T-cell (primary cell): ENCODE results near the gene EXOSC1. TPM values are rescaled to one million over a fixed set of nuclear protein-coding genes. Genes with fewer than 3 reads are reported as not detected.

Experiments used
- ATAC-seq, 4 experiments: fragments of 200-7000 bp in 3 of 4; fragments of 150-1000 bp in 1 of 4; cut with Tn5 transposase; replicated peaks in 1 of 4; 1 replicate in 3 of 4; 2 replicates in 1 of 4; pipeline ENCODE4 v1.10.0; 2021; ENCODE audit warnings: moderate library complexity in 3 of 4, mild to moderate bottlenecking in 2 of 4, moderate number of reproducible peaks in 1 of 4
- CTCF ChIA-PET, 2 donors: fragments of 300-600 bp; sonication (Branson Sonifier 250); formaldehyde crosslinking; loops; one replicate each; lab custom pipeline; 2022; ENCODE audit warnings: antibody characterized with exemption in 2 of 2; lab: Charles Lee
- POLR2A ChIA-PET, 2 donors: fragments of 300-600 bp; sonication (Branson Sonifier 250); formaldehyde crosslinking; loops; one replicate each; lab custom pipeline; 2022; ENCODE audit warnings: antibody characterized with exemption in 2 of 2; lab: Charles Lee
- DNase-seq, 35 experiments: peaks; one replicate each; pipeline versions ENCODE4 v3.0.0 to v3.0.0-alpha.2; 2013 to 2023
- H3K27ac ChIP-seq: one replicate; pipeline ENCODE4 v1.5.1; 2013; ENCODE audit warnings: low read length
- H3K27me3 ChIP-seq, 2 experiments: replicated peaks in 1 of 2; 1 replicate in 1 of 2; 2 replicates in 1 of 2; pipeline versions ENCODE4 v1.6.1 to v1.7.0; 2013; ENCODE audit warnings: low read length in 1 of 2, mixed read lengths in 1 of 2; ENCODE audit not compliant: control insufficient read depth in 2 of 2, insufficient read depth in 2 of 2; ENCODE audit errors: extremely low read depth in 1 of 2
- H3K36me3 ChIP-seq, 2 donors: 1 replicate in 1 of 2; 2 replicates in 1 of 2; pipeline versions ENCODE4 v1.6.1 to v1.7.0; 2013; ENCODE audit warnings: low read length in 1 of 2; ENCODE audit not compliant: control insufficient read depth in 2 of 2, insufficient read depth in 1 of 2; ENCODE audit errors: extremely low read depth in 1 of 2
- H3K4me1 ChIP-seq, 2 experiments: 1 replicate in 1 of 2; 2 replicates in 1 of 2; pipeline versions ENCODE4 v1.6.1 to v1.7.0; 2013; ENCODE audit warnings: low read length in 2 of 2, mixed read lengths in 1 of 2; ENCODE audit not compliant: insufficient read depth in 2 of 2, control insufficient read depth in 1 of 2; ENCODE audit errors: extremely low read depth in 1 of 2
- H3K4me3 ChIP-seq, 2 donors: 1 replicate in 1 of 2; 2 replicates in 1 of 2; pipeline versions ENCODE4 v1.5.1 to v1.7.0; 2013; ENCODE audit warnings: mild to moderate bottlenecking in 2 of 2, low read length in 1 of 2, moderate library complexity in 1 of 2; ENCODE audit not compliant: control insufficient read depth in 1 of 2; ENCODE audit errors: extremely low read depth in 1 of 2
- H3K9me3 ChIP-seq: 2 replicates; pipeline ENCODE4 v1.7.0; 2013
- H3K27ac Mint-ChIP-seq, 2 donors: one replicate each; pipeline ENCODE4 v1.8.0; 2020 to 2021; ENCODE audit warnings: mild to moderate bottlenecking in 2 of 2, mixed read lengths in 2 of 2
- H3K27me3 Mint-ChIP-seq, 2 donors: one replicate each; pipeline ENCODE4 v1.8.0; 2021 to 2022; ENCODE audit warnings: mixed read lengths in 2 of 2
- H3K36me3 Mint-ChIP-seq: one replicate; pipeline ENCODE4 v1.8.0; 2021; ENCODE audit warnings: mixed read lengths
- H3K4me1 Mint-ChIP-seq, 3 donors: one replicate each; pipeline ENCODE4 v1.8.0; 2020 to 2022; ENCODE audit warnings: mixed read lengths in 3 of 3, mild to moderate bottlenecking in 1 of 3
- H3K4me3 Mint-ChIP-seq, 3 donors: one replicate each; pipeline ENCODE4 v1.8.0; 2020 to 2022; ENCODE audit warnings: mild to moderate bottlenecking in 3 of 3, mixed read lengths in 3 of 3, moderate library complexity in 3 of 3
- H3K9me3 Mint-ChIP-seq, 3 donors: one replicate each; pipeline ENCODE4 v1.8.0; 2020 to 2022; ENCODE audit warnings: mixed read lengths in 3 of 3
- WGBS: methylation state at CpG from one replicate; pipeline ENCODE4 v1.1.5; 2013; ENCODE audit warnings: missing lambda C conversion rate; ENCODE audit not compliant: insufficient coverage; 5-methylcytosine and 5-hydroxymethylcytosine counted together
- total RNA-seq, 35 experiments: library from RNA in 6 of 35; stranded (reverse) in 6 of 35; fragments of 120-200 nt in 1 of 35; gene quantifications; one replicate each; pipeline versions ENCODE4 v1.2.1 to v1.2.4 and lab custom pipeline; 2013 to 2026

EXOSC1 gene
- total RNA-seq, 5 donors from 2014 or later (not counting 1 experiment from before 2014, with no cell fraction given), result 32.2 to 51.0 (median 46.8) TPM

- H3K4me1 ChIP-seq, result no peaks in the 10 kb centered on the region
- CTCF ChIA-PET, result interaction anchor here (0.5 to 1.8 kb wide), 9 partner anchors 11 to 246 kb away, joined by 3 to 6 read pairs (median 4); no protein-coding TSS in a partner anchor
- H3K36me3 Mint-ChIP-seq, result peaks cover 44% of the 10 kb centered on the region
- WGBS, result 81% methylated on average over 1 of the region's 1 CpG
- H3K27ac ChIP-seq, result no peak overlapping the region
- no peak overlapping the region for H3K4me3 Mint-ChIP-seq
- ATAC-seq, result no peak
- no peak for DNase-seq
- no peaks in the 10 kb centered on the region for H3K4me1 Mint-ChIP-seq
- POLR2A ChIA-PET, result no interaction called here
- H3K4me3 ChIP-seq, result no peak overlapping the region
- no peaks in the 10 kb centered on the region for H3K9me3 ChIP-seq
- no peaks in the 10 kb centered on the region for H3K9me3 Mint-ChIP-seq
- H3K27ac Mint-ChIP-seq, result peak overlapping the region in 1 of 2 donors; percentile 19
- H3K36me3 ChIP-seq, result peaks cover 23 to 90% of the 10 kb centered on the region in 2 donors
- no peaks in the 10 kb centered on the region for H3K27me3 ChIP-seq
- no peaks in the 10 kb centered on the region for H3K27me3 Mint-ChIP-seq
Observed at GRCh38 chr10:97464226-97464625, 18.4 kb upstream of the EXOSC1 start.

GRCh38 chr10:97463363-97464132 lies 17.7 kb upstream of the EXOSC1 start:
- ATAC-seq (peak; percentile 67 to 74 (median 68)), DNase-seq (peak in 19 of 35 experiments; percentile 4 to 70 (median 22))
- Mint-ChIP-seq H3K9me3 (no peaks in the 10 kb centered on the region), H3K4me3 (no peak overlapping the region), H3K4me1 (no peaks in the 10 kb centered on the region), H3K27ac (peak overlapping the region; percentile 27 to 72), H3K27me3 (no peaks in the 10 kb centered on the region), H3K36me3 (peaks cover 51% of the 10 kb centered on the region)
- no peaks in the 10 kb centered on the region for H3K27me3 ChIP-seq
- whole genome bisulfite sequencing, result no CpG with 5 or more reads among the region's 4 CpGs
- H3K4me1 ChIP-seq, result no peaks in the 10 kb centered on the region
- no peaks in the 10 kb centered on the region for H3K9me3 ChIP-seq
- H3K27ac ChIP-seq, result no peak overlapping the region
- CTCF ChIA-PET, result interaction anchor here (0.5 to 1.8 kb wide), 7 partner anchors 11 to 91 kb away, joined by 3 to 6 read pairs (median 3); no protein-coding TSS in a partner anchor
- POLR2A ChIA-PET, result no interaction called here
- no peak overlapping the region for H3K4me3 ChIP-seq
- peaks cover 19 to 92% of the 10 kb centered on the region in 2 donors for H3K36me3 ChIP-seq

GRCh38 chr10:97462309-97462708 lies 16.5 kb upstream of the EXOSC1 start:
- Mint-ChIP-seq H3K9me3 (no peaks in the 10 kb centered on the region), H3K4me1 (no peaks in the 10 kb centered on the region), H3K36me3 (peaks cover 57% of the 10 kb centered on the region), H3K4me3 (no peak overlapping the region), H3K27ac (no peak overlapping the region), H3K27me3 (no peaks in the 10 kb centered on the region)
- ChIA-PET POLR2A (no interaction called here), CTCF (interaction anchor here in 1 of 2 donors (1.4 kb wide), 1 partner anchor 12 kb away, joined by 4 read pairs; no protein-coding TSS in a partner anchor)
- Histone ChIP-seq H3K9me3 (no peaks in the 10 kb centered on the region), H3K36me3 (peaks cover 14 to 90% of the 10 kb centered on the region in 2 donors), H3K27ac (no peak overlapping the region), H3K4me3 (no peak overlapping the region), H3K27me3 (no peaks in the 10 kb centered on the region), H3K4me1 (no peaks in the 10 kb centered on the region)
- WGBS, result 100% methylated on average over 2 of the region's 2 CpGs
- ATAC-seq, result no peak
- no peak for DNase-seq

GRCh38 chr10:97459933-97460332 lies 14.1 kb upstream of the EXOSC1 start:
- peaks cover 7 to 85% of the 10 kb centered on the region in 2 donors for H3K36me3 ChIP-seq
- ChIA-PET POLR2A (no interaction called here), CTCF (interaction anchor here in 1 of 2 donors (0.8 kb wide), 1 partner anchor 61 kb away, joined by 7 read pairs; no protein-coding TSS in a partner anchor)
- WGBS, result 76% methylated on average over 5 of the region's 7 CpGs
- ATAC-seq (no peak), DNase-seq (no peak)
- no peak overlapping the region for H3K27ac ChIP-seq
- Mint-ChIP-seq H3K27me3 (no peaks in the 10 kb centered on the region), H3K9me3 (no peaks in the 10 kb centered on the region), H3K4me3 (no peak overlapping the region), H3K4me1 (peaks cover 0 to 6% (median 5%) of the 10 kb centered on the region in 3 donors), H3K36me3 (peaks cover 63% of the 10 kb centered on the region), H3K27ac (no peak overlapping the region)
- H3K4me3 ChIP-seq, result no peak overlapping the region
- H3K4me1 ChIP-seq, result no peaks in the 10 kb centered on the region
- no peaks in the 10 kb centered on the region for H3K9me3 ChIP-seq
- H3K27me3 ChIP-seq, result no peaks in the 10 kb centered on the region

- Histone ChIP-seq H3K36me3 (peaks cover 1 to 83% of the 10 kb centered on the region in 2 donors), H3K4me3 (no peak overlapping the region), H3K4me1 (peaks cover 0 to 5% of the 10 kb centered on the region in 2 experiments), H3K27ac (no peak overlapping the region), H3K9me3 (no peaks in the 10 kb centered on the region), H3K27me3 (no peaks in the 10 kb centered on the region)
- DNase-seq, result no peak
- Mint-ChIP-seq H3K9me3 (no peaks in the 10 kb centered on the region), H3K4me3 (no peak overlapping the region), H3K27ac (no peak overlapping the region), H3K4me1 (peaks cover 0 to 14% (median 14%) of the 10 kb centered on the region in 3 donors), H3K27me3 (no peaks in the 10 kb centered on the region), H3K36me3 (peaks cover 59% of the 10 kb centered on the region)
- ATAC-seq, result no peak
- CTCF ChIA-PET, result interaction anchor here in 1 of 2 donors (0.6 kb wide), 1 partner anchor 50 kb away, joined by 6 read pairs; no protein-coding TSS in a partner anchor
- WGBS, result 97% methylated on average over 7 of the region's 7 CpGs
- POLR2A ChIA-PET, result no interaction called here
Observed at GRCh38 chr10:97459111-97459510, 13.3 kb upstream of the EXOSC1 start.

- H3K4me1 Mint-ChIP-seq, result peaks cover 6 to 32% (median 31%) of the 10 kb centered on the region in 3 donors
- Histone ChIP-seq H3K9me3 (no peaks in the 10 kb centered on the region), H3K4me3 (no peak overlapping the region), H3K27ac (no peak overlapping the region), H3K27me3 (no peaks in the 10 kb centered on the region), H3K36me3 (peaks cover 3 to 81% of the 10 kb centered on the region in 2 donors), H3K4me1 (peaks cover 0 to 5% of the 10 kb centered on the region in 2 experiments)
- no peaks in the 10 kb centered on the region for H3K9me3 Mint-ChIP-seq
- WGBS, result 100% methylated on average over 3 of the region's 3 CpGs
- peak overlapping the region in 1 of 2 donors; percentile 7 for H3K27ac Mint-ChIP-seq
- no peak for ATAC-seq
- H3K4me3 Mint-ChIP-seq, result no peak overlapping the region
- ChIA-PET POLR2A (interaction anchor here (0.7 kb wide), 2 partner anchors 55 to 401 kb away, joined by 9 read pairs; partner anchors contain the start of gene RRP12 (in 1 of the 2)), CTCF (interaction anchor here in 1 of 2 donors (0.6 to 0.7 kb wide), 2 partner anchors 9 to 419 kb away, joined by 3 to 5 read pairs; no protein-coding TSS in a partner anchor)
- H3K27me3 Mint-ChIP-seq, result no peaks in the 10 kb centered on the region
- no peak for DNase-seq
- H3K36me3 Mint-ChIP-seq, result peaks cover 55% of the 10 kb centered on the region
Observed at GRCh38 chr10:97456686-97457065, 10.9 kb upstream of the EXOSC1 start.
